Mucosa of stomach (tissue), 1 donor: Measurements from ENCODE around the gene WDR75.
"Not testable (repeated sequence)": the region's sequence is repeated elsewhere in the genome, so short reads cannot be mapped to it uniquely, and the experiment has no call there.

Experiments used
- H3K27me3 ChIP-seq: one replicate; pipeline ENCODE4 v1.7.0; 2013; ENCODE audit warnings: mild to moderate bottlenecking, low read length; ENCODE audit not compliant: control insufficient read depth, insufficient read depth
- H3K36me3 ChIP-seq: one replicate; pipeline ENCODE4 v1.7.0; 2013; ENCODE audit warnings: low read length; ENCODE audit not compliant: control insufficient read depth, insufficient read depth
- H3K4me1 ChIP-seq: one replicate; pipeline ENCODE4 v1.7.0; 2013; ENCODE audit warnings: mild to moderate bottlenecking, low read length; ENCODE audit not compliant: control insufficient read depth, insufficient read depth
- H3K4me3 ChIP-seq: one replicate; pipeline ENCODE4 v1.7.0; 2013; ENCODE audit warnings: low read length
- H3K9ac ChIP-seq: one replicate; pipeline ENCODE4 v1.7.0; 2013; ENCODE audit warnings: mild to moderate bottlenecking, low read length, moderate library complexity
- H3K9me3 ChIP-seq: one replicate; pipeline ENCODE4 v1.7.0; 2013; ENCODE audit warnings: mild to moderate bottlenecking, low read length, moderate library complexity; ENCODE audit not compliant: control insufficient read depth
- donor health status: Pancreatic carcinoma.

WDR75 gene

DNA sequence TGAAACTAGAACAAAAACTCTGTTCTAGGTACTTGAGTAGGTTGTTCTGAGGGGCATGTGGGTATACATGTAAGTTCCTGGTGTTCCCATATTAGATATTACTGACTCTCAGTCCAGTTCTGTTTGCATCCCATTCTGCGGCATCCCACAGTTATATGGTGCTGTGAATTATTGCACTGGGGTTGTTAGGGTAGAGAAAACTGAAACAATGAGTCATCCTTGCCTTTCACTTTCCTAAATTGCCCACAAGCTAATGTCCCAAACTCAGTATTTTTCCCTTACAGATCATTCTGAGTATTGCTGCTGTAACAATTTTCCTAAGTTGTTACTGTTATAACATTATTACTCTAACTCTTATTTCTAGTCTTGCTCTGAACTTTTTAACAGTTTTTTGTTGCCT lies 3.0 kb downstream of the WDR75 start:
- Histone ChIP-seq H3K36me3 (no peaks in the 10 kb centered on the region), H3K27me3 (no peaks in the 10 kb centered on the region), H3K4me3 (no peak overlapping the region), H3K9ac (no peak overlapping the region), H3K9me3 (no peaks in the 10 kb centered on the region), H3K4me1 (peaks cover 9% of the 10 kb centered on the region)

DNA sequence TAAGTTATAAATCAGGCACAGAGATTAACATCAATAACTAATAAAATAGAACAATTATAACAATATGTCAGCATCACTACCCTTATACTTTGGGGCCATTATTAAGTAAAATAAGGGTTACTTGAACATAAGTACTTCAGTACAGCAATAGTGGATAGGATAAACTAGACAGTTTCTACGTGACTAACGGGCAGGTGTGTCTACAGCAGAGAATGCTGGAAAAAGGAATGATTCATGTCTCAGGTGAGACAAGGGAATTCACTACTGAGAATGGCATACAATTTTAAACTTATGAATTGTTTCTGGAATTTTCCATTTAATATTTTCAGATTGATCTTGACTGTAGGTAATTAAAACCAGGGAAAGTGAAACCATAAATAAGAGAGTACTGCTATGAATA lies 5.5 kb downstream of the WDR75 start:
- no peak overlapping the region for H3K9ac ChIP-seq
- H3K36me3 ChIP-seq: no peaks in the 10 kb centered on the region
- no peaks in the 10 kb centered on the region for H3K9me3 ChIP-seq
- H3K4me1 ChIP-seq: peaks cover 3% of the 10 kb centered on the region
- H3K27me3 ChIP-seq: no peaks in the 10 kb centered on the region
- H3K4me3 ChIP-seq: no peak overlapping the region

DNA sequence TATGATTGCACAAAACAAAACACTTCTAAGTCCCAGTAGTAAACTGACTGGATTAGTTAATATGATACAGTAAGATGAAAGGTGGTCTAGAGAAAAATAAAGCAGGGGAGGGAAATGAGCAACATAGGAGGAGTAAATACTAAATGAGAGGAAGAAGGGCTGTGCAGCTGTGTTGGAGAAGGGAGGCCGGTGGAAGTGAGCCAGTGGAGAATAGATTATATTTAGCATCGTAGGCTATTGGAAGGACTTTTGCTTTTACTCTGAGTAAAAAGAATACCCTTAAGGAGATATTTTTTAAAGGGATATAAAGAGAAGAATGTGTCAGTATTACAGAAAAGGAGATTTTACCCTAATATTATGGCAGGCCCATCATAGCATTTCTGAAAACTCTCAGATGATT lies 12.7 kb downstream of the WDR75 start:
- H3K4me3 ChIP-seq: no peak overlapping the region
- H3K36me3 ChIP-seq: no peaks in the 10 kb centered on the region
- no peak overlapping the region for H3K9ac ChIP-seq
- no peaks in the 10 kb centered on the region for H3K27me3 ChIP-seq
- H3K4me1 ChIP-seq: no peaks in the 10 kb centered on the region
- no peaks in the 10 kb centered on the region for H3K9me3 ChIP-seq

DNA sequence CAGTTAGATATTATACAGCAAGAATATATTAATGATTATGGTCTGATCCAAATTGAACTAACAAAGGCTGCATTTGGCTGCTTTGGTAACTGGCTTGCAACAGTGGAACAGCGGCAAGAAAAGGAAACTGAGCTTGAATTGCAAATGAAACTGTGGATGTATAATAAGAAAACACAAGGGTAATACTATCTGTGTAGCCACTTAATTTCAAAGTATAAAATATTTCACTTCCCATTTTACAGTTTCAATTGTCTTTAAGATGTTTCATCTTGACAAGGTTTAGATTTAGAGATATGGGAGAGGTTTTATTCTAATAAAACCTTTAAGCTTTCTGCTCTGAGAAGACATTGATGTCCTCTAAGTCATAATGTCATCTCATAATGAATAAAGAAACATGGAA lies 23.8 kb downstream of the WDR75 start:
- Histone ChIP-seq H3K36me3 (peaks cover 4% of the 10 kb centered on the region), H3K27me3 (no peaks in the 10 kb centered on the region), H3K4me3 (no peak overlapping the region), H3K9me3 (no peaks in the 10 kb centered on the region), H3K4me1 (no peaks in the 10 kb centered on the region), H3K9ac (no peak overlapping the region)

DNA sequence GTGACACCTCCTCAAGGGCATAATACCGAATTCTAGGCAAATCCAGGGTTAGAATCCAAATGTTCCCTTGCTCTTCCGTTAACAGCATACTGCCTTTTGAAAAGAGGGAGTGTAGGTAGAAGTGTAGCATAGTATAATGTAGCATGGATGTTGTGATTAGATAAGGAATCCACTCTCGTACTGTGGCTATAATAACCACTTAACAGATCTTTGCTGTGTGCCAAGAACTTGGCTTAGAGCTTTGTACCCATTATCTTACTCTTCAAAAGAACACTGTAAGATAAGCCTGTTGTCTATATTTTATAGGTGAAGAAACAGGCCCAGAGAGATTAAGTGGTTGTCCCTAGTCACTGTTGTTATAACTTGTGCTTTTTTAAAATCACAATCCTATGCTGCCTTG lies 24.2 kb downstream of the WDR75 start:
- Histone ChIP-seq H3K36me3 (peaks cover 2% of the 10 kb centered on the region), H3K4me3 (no peak overlapping the region), H3K27me3 (no peaks in the 10 kb centered on the region), H3K4me1 (no peaks in the 10 kb centered on the region), H3K9ac (no peak overlapping the region), H3K9me3 (no peaks in the 10 kb centered on the region)

DNA sequence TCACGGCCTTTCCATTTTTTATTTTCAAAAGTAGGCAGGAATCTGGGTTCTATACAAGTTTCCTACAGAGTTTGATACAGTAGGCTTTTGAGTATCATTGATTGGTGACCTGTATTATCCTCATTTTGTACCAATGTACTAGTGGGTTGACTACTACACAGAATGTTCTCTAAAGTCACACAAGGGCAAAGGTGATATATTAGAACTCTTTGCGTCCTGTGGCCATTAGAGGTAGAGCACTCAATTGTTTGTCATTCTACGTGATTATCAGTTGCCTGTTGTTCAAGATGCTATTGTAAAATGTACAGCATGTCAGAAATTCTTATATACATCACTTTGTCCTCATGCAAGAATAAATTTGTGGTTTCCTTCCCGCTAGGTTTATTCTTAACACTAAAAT lies 24.8 kb downstream of the WDR75 start:
- Histone ChIP-seq H3K9ac (no peak overlapping the region), H3K9me3 (no peaks in the 10 kb centered on the region), H3K27me3 (no peaks in the 10 kb centered on the region), H3K4me1 (no peaks in the 10 kb centered on the region), H3K36me3 (peaks cover 2% of the 10 kb centered on the region), H3K4me3 (no peak overlapping the region)

DNA sequence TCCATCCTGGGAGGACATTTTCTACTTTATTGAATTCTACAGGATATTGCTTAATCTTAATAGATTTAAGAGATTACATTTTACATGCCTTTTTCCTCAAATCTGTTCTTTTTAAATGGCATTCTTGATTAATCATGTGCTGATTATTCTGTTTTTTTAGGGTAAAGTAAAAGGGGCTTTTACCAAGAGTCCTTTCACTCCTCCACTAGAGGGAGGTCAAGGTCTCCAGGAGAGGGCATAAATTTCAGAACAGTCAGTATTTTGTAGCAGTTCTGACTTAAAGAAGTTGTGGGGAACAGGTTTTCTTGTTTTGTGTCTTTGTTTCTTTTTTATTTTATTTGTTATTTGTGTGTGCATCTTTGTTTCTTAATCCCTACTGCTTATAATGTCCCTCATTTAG lies 25.4 kb downstream of the WDR75 start:
- H3K4me3 ChIP-seq: no peak overlapping the region
- no peaks in the 10 kb centered on the region for H3K4me1 ChIP-seq
- H3K9me3 ChIP-seq: no peaks in the 10 kb centered on the region
- H3K27me3 ChIP-seq: no peaks in the 10 kb centered on the region
- H3K9ac ChIP-seq: no peak overlapping the region
- H3K36me3 ChIP-seq: peaks cover 6% of the 10 kb centered on the region

DNA sequence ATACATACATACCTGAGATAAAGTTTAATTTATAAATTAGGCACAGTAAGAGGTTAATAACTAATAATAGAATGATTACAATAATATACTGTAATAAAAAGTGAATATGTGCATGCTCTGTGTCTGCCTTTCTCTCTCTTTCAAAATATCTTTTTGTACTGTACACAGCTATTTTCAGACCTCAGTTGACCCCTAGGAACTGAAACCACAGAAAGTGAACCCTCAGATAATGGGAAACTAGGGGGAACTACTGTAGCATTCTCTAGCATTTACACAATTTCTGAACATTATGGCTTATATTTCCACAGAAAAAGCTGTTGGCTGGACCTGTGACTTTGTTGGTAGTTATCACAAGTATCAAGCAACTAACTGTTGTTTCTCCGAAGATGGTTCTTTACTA lies 25.9 kb downstream of the WDR75 start:
- H3K4me3 ChIP-seq: no peak overlapping the region
- no peaks in the 10 kb centered on the region for H3K4me1 ChIP-seq
- H3K27me3 ChIP-seq: no peaks in the 10 kb centered on the region
- no peaks in the 10 kb centered on the region for H3K9me3 ChIP-seq
- H3K9ac ChIP-seq: no peak overlapping the region
- peaks cover 6% of the 10 kb centered on the region for H3K36me3 ChIP-seq

DNA sequence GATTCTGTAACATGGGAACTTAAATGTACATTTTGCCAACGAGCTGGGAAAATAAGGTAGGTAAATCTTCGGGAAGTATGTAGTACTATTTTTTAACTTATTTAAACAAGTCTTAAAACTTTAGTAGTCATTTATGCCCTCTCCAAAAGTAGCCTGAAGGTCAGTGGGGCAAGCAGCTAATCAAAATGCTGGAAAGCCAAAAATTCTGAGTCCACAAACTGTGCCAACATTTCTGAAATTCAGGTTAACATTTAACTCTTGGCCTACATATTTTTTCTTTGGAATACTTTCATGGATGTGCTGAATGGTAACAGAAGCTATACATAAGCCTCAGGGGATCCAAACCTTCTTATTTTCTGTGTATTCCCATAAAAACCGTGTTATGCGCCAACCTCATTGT lies 26.3 kb downstream of the WDR75 start:
- Histone ChIP-seq H3K4me1 (no peaks in the 10 kb centered on the region), H3K36me3 (peaks cover 6% of the 10 kb centered on the region), H3K9ac (no peak overlapping the region), H3K9me3 (no peaks in the 10 kb centered on the region), H3K27me3 (no peaks in the 10 kb centered on the region), H3K4me3 (no peak overlapping the region)

DNA sequence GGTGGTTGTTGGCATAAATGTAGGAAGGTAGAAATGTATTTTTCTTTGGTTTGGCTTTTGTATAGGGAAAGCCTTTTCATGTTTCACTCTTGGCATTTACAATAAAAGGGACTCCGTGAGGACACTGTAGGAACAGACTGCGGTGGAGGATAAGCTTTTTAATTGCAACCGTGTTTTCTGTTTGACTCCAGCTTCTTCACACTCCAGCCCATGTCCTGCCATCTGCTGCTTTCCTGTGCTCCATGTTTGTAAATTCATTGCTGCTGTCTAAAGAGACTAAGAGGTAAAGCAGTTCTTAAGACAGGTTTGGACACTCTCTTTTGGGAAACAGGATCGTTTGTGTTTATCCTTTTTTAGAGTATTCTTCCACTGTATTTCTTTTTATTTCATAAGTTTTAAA lies 33.3 kb downstream of the WDR75 start:
- H3K36me3 ChIP-seq: peaks cover 3% of the 10 kb centered on the region
- no peak overlapping the region for H3K9ac ChIP-seq
- no peaks in the 10 kb centered on the region for H3K9me3 ChIP-seq
- H3K4me1 ChIP-seq: no peaks in the 10 kb centered on the region
- no peaks in the 10 kb centered on the region for H3K27me3 ChIP-seq
- H3K4me3 ChIP-seq: no peak overlapping the region

DNA sequence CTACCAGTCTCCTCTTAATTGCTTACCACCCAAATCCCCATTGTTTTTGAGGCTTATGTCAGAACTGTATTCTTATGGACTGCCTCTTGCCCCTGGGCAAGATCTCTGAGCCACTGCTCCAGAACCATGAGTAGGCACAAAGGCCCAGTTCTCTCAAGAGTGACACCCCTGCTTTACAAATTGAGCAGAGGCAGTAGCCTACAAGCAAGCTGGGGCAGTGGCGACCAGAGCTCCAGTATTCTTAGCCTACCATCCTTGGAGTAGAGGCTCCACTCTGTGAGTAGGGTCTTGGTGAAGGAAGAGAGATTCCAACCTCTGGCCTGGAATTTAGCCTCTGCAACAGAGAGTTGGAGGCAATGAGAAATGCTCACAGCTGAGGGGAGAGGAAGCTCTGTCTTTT lies 36.5 kb downstream of the WDR75 start:
- no peak overlapping the region for H3K4me3 ChIP-seq
- H3K9me3 ChIP-seq: no peaks in the 10 kb centered on the region
- no peaks in the 10 kb centered on the region for H3K36me3 ChIP-seq
- H3K4me1 ChIP-seq: peaks cover 4% of the 10 kb centered on the region
- no peak overlapping the region for H3K9ac ChIP-seq
- no peaks in the 10 kb centered on the region for H3K27me3 ChIP-seq

DNA sequence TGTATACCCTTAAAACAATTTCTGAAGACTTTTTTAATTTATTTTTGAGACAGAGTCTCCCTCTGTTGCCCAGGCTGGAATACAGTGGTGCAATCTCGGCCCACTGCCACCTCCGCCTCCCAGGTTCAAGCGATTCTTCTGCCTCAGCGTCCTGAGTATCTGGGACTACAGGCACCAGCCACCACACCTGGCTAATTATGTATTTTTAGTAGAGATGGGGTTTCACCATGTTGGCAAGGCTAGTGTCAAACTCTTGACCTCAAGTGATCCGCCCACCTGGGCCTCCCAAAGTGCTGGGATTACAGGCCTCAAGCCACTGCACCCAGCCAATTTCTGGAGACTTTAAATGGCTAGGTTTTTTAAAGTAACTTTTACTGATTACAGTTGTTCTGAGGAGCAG lies 37.0 kb downstream of the WDR75 start:
- not testable (repeated sequence) for H3K4me3 ChIP-seq, H3K4me1 ChIP-seq, H3K9ac ChIP-seq, H3K27me3 ChIP-seq, H3K9me3 ChIP-seq, H3K36me3 ChIP-seq

DNA sequence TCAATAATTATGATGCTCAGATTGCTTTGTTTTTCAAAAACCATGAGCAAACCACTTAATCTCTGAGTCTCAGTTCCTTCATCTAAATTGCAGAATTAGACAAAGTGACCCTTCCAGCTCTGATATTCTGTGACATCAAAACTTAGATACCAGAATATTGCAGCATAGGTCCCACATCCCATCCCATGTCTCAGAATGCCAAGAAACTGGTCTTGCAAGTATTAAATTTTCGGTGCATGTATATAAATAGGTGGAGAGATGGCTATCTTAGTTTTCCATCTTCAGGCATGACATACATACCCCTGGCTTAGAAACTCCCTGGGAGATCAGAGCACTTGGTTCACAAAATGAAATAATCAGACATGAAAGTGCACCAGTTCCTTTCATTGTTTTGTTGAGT lies 39.8 kb downstream of the WDR75 start:
- no peak overlapping the region for H3K9ac ChIP-seq
- peaks cover 4% of the 10 kb centered on the region for H3K4me1 ChIP-seq
- H3K9me3 ChIP-seq: no peaks in the 10 kb centered on the region
- no peak overlapping the region for H3K4me3 ChIP-seq
- no peaks in the 10 kb centered on the region for H3K27me3 ChIP-seq
- H3K36me3 ChIP-seq: no peaks in the 10 kb centered on the region
